Tibial nerve (tissue), 4 donors: Measurements from ENCODE around the gene NFATC1. TPM values are rescaled to one million over a fixed set of nuclear protein-coding genes. Genes with fewer than 3 reads are reported as not detected.

Source experiments
- DNase-seq, 2 donors: peaks; one replicate each; pipeline ENCODE4 v3.0.0-alpha.2; 2019; ENCODE audit warnings: low spot score in 2 of 2
- H3K27ac ChIP-seq, 4 donors: fragments of 200-600 bp; sonication (generic) in 3 of 4; one replicate each; pipeline ENCODE4 v1.5.1; 2017 to 2019; ENCODE audit warnings: mild to moderate bottlenecking in 1 of 4
- H3K27me3 ChIP-seq, 2 donors: fragments of 200-600 bp; sonication (generic) in 1 of 2; one replicate each; pipeline versions ENCODE4 v1.5.1 to v1.6.0; 2017 to 2019
- H3K36me3 ChIP-seq, 3 donors: fragments of 200-600 bp; sonication (generic); one replicate each; pipeline ENCODE4 v1.5.1; 2018 to 2019
- H3K4me1 ChIP-seq, 4 donors: fragments of 200-600 bp; sonication (generic) in 3 of 4; one replicate each; pipeline ENCODE4 v1.5.1; 2017 to 2019
- H3K4me3 ChIP-seq, 4 donors: fragments of 200-600 bp; sonication (generic) in 3 of 4; one replicate each; pipeline ENCODE4 v1.5.1; 2017 to 2019; ENCODE audit warnings: mild to moderate bottlenecking in 1 of 4, moderate library complexity in 1 of 4
- H3K9me3 ChIP-seq, 4 donors: fragments of 200-600 bp; sonication (generic) in 3 of 4; one replicate each; pipeline ENCODE4 v1.5.1; 2017 to 2019
- EP300 ChIP-seq, 2 donors: sonication (generic); formaldehyde crosslinking; IDR thresholded peaks; one replicate each; pipeline ENCODE4 v1.6.1; 2017; ENCODE audit warnings: antibody characterized with exemption in 2 of 2, mild to moderate bottlenecking in 1 of 2
- POLR2A ChIP-seq, 2 donors: fragments of 450-650 bp; IDR thresholded peaks; one replicate each; pipeline ENCODE4 v1.6.1; 2017; ENCODE audit warnings: antibody characterized with exemption in 2 of 2, mild to moderate bottlenecking in 2 of 2, moderate library complexity in 2 of 2
- WGBS, 2 donors: methylation state at CpG; one replicate each; pipeline ENCODE4 v1.1.5; 2018; 5-methylcytosine and 5-hydroxymethylcytosine counted together
- total RNA-seq, 4 donors: library from RNA; depleted of rRNA; stranded (reverse); fragments of >200 nt; gene quantifications; one replicate each; pipeline ENCODE4 v1.1.0, GENCODE V29; 2016
- TF ChIP-seq, protein P1 (sequence below), 5 experiments: fragments of 200-600 bp in 3 of 5; fragments of 450-650 bp in 2 of 5; sonication (generic) in 3 of 5; IDR thresholded peaks; one replicate each; pipeline ENCODE4 v1.5.1; 2016 to 2019; ENCODE audit warnings: antibody characterized with exemption in 5 of 5, mild to moderate bottlenecking in 3 of 5, moderate library complexity in 2 of 5

NFATC1 gene
- total RNA-seq, 4 donors from 2014 or later = 33.7 to 48.6 (median 37.8) TPM

- TF ChIP-seq POLR2A (IDR thresholded peaks at IDR 0.05) (no peak), EP300 (IDR thresholded peaks at IDR 0.05) (no peak)
- TF ChIP-seq, protein P1, sequence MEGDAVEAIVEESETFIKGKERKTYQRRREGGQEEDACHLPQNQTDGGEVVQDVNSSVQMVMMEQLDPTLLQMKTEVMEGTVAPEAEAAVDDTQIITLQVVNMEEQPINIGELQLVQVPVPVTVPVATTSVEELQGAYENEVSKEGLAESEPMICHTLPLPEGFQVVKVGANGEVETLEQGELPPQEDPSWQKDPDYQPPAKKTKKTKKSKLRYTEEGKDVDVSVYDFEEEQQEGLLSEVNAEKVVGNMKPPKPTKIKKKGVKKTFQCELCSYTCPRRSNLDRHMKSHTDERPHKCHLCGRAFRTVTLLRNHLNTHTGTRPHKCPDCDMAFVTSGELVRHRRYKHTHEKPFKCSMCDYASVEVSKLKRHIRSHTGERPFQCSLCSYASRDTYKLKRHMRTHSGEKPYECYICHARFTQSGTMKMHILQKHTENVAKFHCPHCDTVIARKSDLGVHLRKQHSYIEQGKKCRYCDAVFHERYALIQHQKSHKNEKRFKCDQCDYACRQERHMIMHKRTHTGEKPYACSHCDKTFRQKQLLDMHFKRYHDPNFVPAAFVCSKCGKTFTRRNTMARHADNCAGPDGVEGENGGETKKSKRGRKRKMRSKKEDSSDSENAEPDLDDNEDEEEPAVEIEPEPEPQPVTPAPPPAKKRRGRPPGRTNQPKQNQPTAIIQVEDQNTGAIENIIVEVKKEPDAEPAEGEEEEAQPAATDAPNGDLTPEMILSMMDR (IDR thresholded peaks at IDR 0.05) = no peak
- Histone ChIP-seq H3K36me3 (peaks cover 0 to 9% (median 0%) of the 10 kb centered on the region in 3 donors), H3K27me3 (no peaks in the 10 kb centered on the region), H3K4me3 (peak overlapping the region in 1 of 4 donors; percentile 27), H3K27ac (peak overlapping the region; percentile 66 to 98 (median 94)), H3K9me3 (no peaks in the 10 kb centered on the region), H3K4me1 (peaks cover 3 to 66% (median 33%) of the 10 kb centered on the region in 4 donors)
- no peak for DNase-seq
- WGBS, 2 donors = 67 to 76% methylated on average over 23 of the region's 23 CpGs
Observed at GRCh38 chr18:79405019-79405780, 9.5 kb downstream of the NFATC1 start.

- Histone ChIP-seq H3K36me3 (peaks cover 0 to 17% (median 3%) of the 10 kb centered on the region in 3 donors), H3K9me3 (no peaks in the 10 kb centered on the region), H3K27ac (peak overlapping the region; percentile 66 to 98 (median 94)), H3K4me1 (peaks cover 3 to 63% (median 33%) of the 10 kb centered on the region in 4 donors), H3K27me3 (no peaks in the 10 kb centered on the region), H3K4me3 (peak overlapping the region in 1 of 4 donors; percentile 27)
- WGBS, 2 donors = 68 to 70% methylated on average over 27 of the region's 27 CpGs
- TF ChIP-seq, protein P1 (IDR thresholded peaks at IDR 0.05) = no peak
- TF ChIP-seq EP300 (IDR thresholded peaks at IDR 0.05) = peak; percentile 37 to 51
- TF ChIP-seq POLR2A (IDR thresholded peaks at IDR 0.05) = peak in 1 of 2 donors; percentile 38
- peak in 1 of 2 donors; percentile 65 for DNase-seq
Observed at GRCh38 chr18:79405781-79406575, 10.2 kb downstream of the NFATC1 start.

DNA sequence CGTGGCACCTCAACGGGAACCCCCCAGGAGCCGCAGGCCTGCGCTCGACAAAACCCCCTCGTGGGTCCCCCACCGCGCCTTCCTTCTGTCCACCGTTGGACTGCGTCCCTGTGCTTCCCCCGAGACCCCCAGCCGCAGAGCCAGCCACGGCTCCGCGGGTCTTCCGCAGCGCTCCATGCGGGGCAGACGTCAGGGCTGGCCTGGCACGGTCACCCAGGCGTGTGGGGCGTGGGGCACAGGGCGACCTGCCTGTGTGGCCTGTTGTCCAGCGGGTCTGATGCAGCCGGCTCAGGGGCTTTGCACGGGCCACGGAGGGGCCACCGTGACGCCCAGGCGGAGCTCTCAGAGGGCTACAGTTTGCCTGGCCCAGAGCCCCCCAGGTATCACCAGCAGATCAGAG lies 11.0 kb downstream of the NFATC1 start:
- no peak for DNase-seq
- no peak overlapping the region for H3K4me3 ChIP-seq
- peaks cover 0 to 24% (median 5%) of the 10 kb centered on the region in 3 donors for H3K36me3 ChIP-seq
- no peaks in the 10 kb centered on the region for H3K9me3 ChIP-seq
- peak overlapping the region; percentile 66 to 98 (median 94) for H3K27ac ChIP-seq
- TF ChIP-seq, protein P1 (IDR thresholded peaks at IDR 0.05) = no peak
- TF ChIP-seq EP300 (IDR thresholded peaks at IDR 0.05) (no peak), POLR2A (IDR thresholded peaks at IDR 0.05) (no peak)
- no peaks in the 10 kb centered on the region for H3K27me3 ChIP-seq
- WGBS, 2 donors = 93 to 97% methylated on average over 23 to 29 of the region's 30 CpGs
- H3K4me1 ChIP-seq = peaks cover 3 to 60% (median 30%) of the 10 kb centered on the region in 4 donors

DNA sequence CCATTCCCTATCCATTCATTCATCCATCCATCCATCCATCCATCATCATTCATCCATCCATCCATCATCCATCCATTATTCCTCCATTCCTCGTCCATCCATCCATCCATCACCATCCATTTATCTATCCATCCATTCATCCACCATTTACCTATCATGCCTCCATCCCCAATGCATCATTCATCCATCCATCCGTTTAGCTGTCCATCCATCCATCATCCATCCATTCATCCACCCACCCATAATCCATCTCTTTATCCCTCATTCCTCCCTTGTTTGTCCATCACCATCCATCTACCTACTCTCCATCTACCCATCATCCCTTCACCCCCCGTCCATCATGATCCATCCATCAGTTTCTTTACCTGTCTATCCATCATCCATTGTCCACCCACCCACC lies 13.6 kb downstream of the NFATC1 start:
- DNase-seq = no peak
- 80% methylated on average over 3 of the region's 3 CpGs for WGBS, 2 donors
- no peak overlapping the region for H3K4me3 ChIP-seq
- peaks cover 0 to 46% (median 5%) of the 10 kb centered on the region in 3 donors for H3K36me3 ChIP-seq
- H3K9me3 ChIP-seq = no peaks in the 10 kb centered on the region
- no peak overlapping the region for H3K27ac ChIP-seq
- peaks cover 0 to 45% (median 7%) of the 10 kb centered on the region in 4 donors for H3K4me1 ChIP-seq
- TF ChIP-seq, protein P1 (IDR thresholded peaks at IDR 0.05) = no peak
- TF ChIP-seq POLR2A (IDR thresholded peaks at IDR 0.05) (no peak), EP300 (IDR thresholded peaks at IDR 0.05) (no peak)
- H3K27me3 ChIP-seq = no peaks in the 10 kb centered on the region
